ENCODE data around the gene SEMA4D.
"Not testable (repeated sequence)": the region's sequence is repeated elsewhere in the genome, so short reads cannot be mapped to it uniquely, and the experiment has no call there.

Gene SEMA4D

GRCh38 chr9:89375191-89375760, 122.6 kb downstream of the SEMA4D start:
- TF ChIP-seq, protein P1, sequence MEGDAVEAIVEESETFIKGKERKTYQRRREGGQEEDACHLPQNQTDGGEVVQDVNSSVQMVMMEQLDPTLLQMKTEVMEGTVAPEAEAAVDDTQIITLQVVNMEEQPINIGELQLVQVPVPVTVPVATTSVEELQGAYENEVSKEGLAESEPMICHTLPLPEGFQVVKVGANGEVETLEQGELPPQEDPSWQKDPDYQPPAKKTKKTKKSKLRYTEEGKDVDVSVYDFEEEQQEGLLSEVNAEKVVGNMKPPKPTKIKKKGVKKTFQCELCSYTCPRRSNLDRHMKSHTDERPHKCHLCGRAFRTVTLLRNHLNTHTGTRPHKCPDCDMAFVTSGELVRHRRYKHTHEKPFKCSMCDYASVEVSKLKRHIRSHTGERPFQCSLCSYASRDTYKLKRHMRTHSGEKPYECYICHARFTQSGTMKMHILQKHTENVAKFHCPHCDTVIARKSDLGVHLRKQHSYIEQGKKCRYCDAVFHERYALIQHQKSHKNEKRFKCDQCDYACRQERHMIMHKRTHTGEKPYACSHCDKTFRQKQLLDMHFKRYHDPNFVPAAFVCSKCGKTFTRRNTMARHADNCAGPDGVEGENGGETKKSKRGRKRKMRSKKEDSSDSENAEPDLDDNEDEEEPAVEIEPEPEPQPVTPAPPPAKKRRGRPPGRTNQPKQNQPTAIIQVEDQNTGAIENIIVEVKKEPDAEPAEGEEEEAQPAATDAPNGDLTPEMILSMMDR (conservative IDR thresholded peaks at IDR 0.05; ENCODE audit: low read depth) = no peak
- H3K27ac ChIP-seq = no peak overlapping the region
- no peak for DNase-seq (ENCODE audit: low spot score)
- ChIA-PET CTCF (interaction anchor here (0.6 to 1.5 kb wide), 7 partner anchors 8 to 753 kb away, joined by 3 to 12 read pairs (median 3); no protein-coding TSS in a partner anchor), POLR2A (ENCODE audit: low non-redundant PET) (no interaction called here)

GRCh38 chr9:89374176-89374575, 123.7 kb downstream of the SEMA4D start:
- DNase-seq (ENCODE audit: low spot score) = no peak
- no peak overlapping the region for H3K27ac ChIP-seq
- POLR2A ChIA-PET (ENCODE audit: low non-redundant PET) = no interaction called here
- TF ChIP-seq, protein P1 (conservative IDR thresholded peaks at IDR 0.05; ENCODE audit: low read depth) = no peak
- CTCF ChIA-PET = interaction anchor here (0.5 to 1.5 kb wide), 3 partner anchors 12 to 175 kb away, joined by 3 to 12 read pairs (median 6); no protein-coding TSS in a partner anchor

GRCh38 chr9:89372979-89373378, 124.9 kb downstream of the SEMA4D start:
- POLR2A ChIA-PET (ENCODE audit: low non-redundant PET) = no interaction called here

DNA sequence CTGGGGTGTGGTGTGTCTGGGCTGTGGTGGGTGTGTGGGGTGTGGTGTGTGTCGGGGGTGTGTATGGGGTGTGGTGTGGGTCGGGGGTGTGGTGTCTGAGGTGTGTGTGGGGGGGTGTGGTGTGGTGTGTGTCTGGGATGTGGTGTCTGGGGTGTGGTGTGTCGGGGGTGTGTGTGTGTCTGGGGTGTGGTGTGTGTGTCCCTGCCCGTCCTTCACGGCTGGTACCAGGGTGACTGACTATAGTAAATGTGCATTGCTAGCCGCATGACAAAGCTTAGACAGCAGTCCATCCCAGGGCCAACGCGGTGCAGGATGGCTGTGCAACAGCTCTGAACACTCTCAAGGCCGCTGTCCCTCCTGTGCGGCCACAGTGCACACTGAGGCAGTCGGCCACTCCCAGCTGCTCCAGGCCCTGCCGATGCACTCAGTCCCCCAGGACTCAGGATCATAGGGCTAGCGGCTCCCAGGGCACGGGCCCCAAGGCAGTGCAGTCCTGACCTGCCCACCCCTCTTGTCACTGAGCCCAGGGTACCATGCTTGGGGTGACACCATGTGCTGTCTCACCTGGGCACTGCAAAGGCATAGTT, 125.6 kb downstream of the SEMA4D start:
- POLR2A ChIA-PET (ENCODE audit: low non-redundant PET) = interaction anchor here (0.5 kb wide), 1 partner anchor 617 kb away, joined by 3 read pairs; no protein-coding TSS in a partner anchor

More at GRCh38 chr9:89372979-89373378, 124.9 kb downstream of the SEMA4D start:
- TF ChIP-seq, protein P1 (conservative IDR thresholded peaks at IDR 0.05; ENCODE audit: low read depth) = no peak
- CTCF ChIA-PET = interaction anchor here (0.5 to 1.1 kb wide), 2 partner anchors 176 to 274 kb away, joined by 3 to 4 read pairs; no protein-coding TSS in a partner anchor
- no peak for DNase-seq (ENCODE audit: low spot score)
- no peak overlapping the region; the same call in 1 of the 2 replicates for H3K27ac ChIP-seq

DNA sequence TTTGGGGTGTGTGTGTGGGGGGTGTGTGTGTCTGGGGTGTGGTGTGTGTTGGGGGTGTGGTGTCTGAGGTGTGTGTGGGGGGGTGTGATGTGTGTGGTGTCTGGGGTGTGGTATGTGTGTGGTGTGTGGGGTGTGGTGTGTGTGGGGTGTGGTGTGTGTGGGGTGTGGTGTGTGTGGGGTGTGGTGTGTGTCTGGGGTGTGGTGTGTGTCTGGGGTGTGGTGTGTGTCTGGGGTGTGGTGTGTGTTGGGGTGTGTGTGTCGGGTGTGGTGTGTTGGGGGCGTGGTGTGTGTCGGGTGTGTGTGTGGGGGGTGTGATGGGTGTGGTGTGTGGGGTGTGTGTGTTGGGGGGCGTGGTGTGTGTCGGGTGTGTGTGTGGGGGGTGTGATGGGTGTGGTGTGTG, 126.1 kb downstream of the SEMA4D start:
- DNase-seq (ENCODE audit: low spot score); H3K27ac ChIP-seq: not testable (repeated sequence)
- ChIA-PET CTCF (interaction anchor here (0.5 to 1.1 kb wide), 2 partner anchors 177 to 223 kb away, joined by 3 to 4 read pairs; no protein-coding TSS in a partner anchor), POLR2A (ENCODE audit: low non-redundant PET) (interaction anchor here (0.5 kb wide), 1 partner anchor 617 kb away, joined by 3 read pairs; no protein-coding TSS in a partner anchor)

More for the DNA sequence above, 125.6 kb downstream of the SEMA4D start:
- CTCF ChIA-PET = interaction anchor here (0.5 to 1.1 kb wide), 3 partner anchors 176 to 273 kb away, joined by 3 to 4 read pairs (median 3); no protein-coding TSS in a partner anchor
- peak overlapping the region; percentile 39; the same call in 1 of the 2 replicates for H3K27ac ChIP-seq
- TF ChIP-seq, protein P1 (conservative IDR thresholded peaks at IDR 0.05; ENCODE audit: low read depth) = no peak
- no peak for DNase-seq (ENCODE audit: low spot score)

GRCh38 chr9:89370593-89370992, 127.3 kb downstream of the SEMA4D start:
- DNase-seq (ENCODE audit: low spot score) = no peak
- CTCF ChIA-PET = no interaction called here
- POLR2A ChIA-PET (ENCODE audit: low non-redundant PET) = no interaction called here
- TF ChIP-seq, protein P1 (conservative IDR thresholded peaks at IDR 0.05; ENCODE audit: low read depth) = no peak
- H3K27ac ChIP-seq = no peak overlapping the region

- H3K27ac ChIP-seq = no peak overlapping the region
- CTCF ChIA-PET = no interaction called here
- TF ChIP-seq, protein P1 (conservative IDR thresholded peaks at IDR 0.05; ENCODE audit: low read depth) = no peak
- DNase-seq (ENCODE audit: low spot score) = no peak
- POLR2A ChIA-PET (ENCODE audit: low non-redundant PET) = interaction anchor here (0.6 kb wide), 1 partner anchor 44 kb away, joined by 3 read pairs; no protein-coding TSS in a partner anchor
These were observed 128.9 kb downstream of the SEMA4D start for GRCh38 chr9:89368978-89369377.
